Lung (tissue), 12 donors: Measurements from ENCODE around the gene NRAS. TPM values are rescaled to one million over a fixed set of nuclear protein-coding genes. Genes with fewer than 3 reads are reported as not detected.
"Not testable (repeated sequence)": the region's sequence is repeated elsewhere in the genome, so short reads cannot be mapped to it uniquely, and the experiment has no call there.

ENCODE experiments used
- ATAC-seq: fragments of 200-7000 bp; cut with Tn5 transposase; one replicate; pipeline ENCODE4 v1.9.1; 2020; ENCODE audit warnings: moderate number of reproducible peaks; ENCODE audit not compliant: insufficient read depth, low FRiP score
- DNase-seq, 3 donors: peaks; one replicate each; pipeline ENCODE4 v3.0.0-alpha.2; 2013 to 2017
- H3K27ac ChIP-seq, 2 donors: one replicate each; pipeline ENCODE4 v1.5.1; 2013; ENCODE audit warnings: mild to moderate bottlenecking in 2 of 2, moderate library complexity in 2 of 2, control low read depth in 1 of 2, inconsistent platforms in 1 of 2, low read depth in 1 of 2, low read length in 1 of 2
- H3K27me3 ChIP-seq, 3 donors: one replicate each; pipeline ENCODE4 v1.5.1; 2013; ENCODE audit warnings: low read length in 2 of 3; ENCODE audit not compliant: control insufficient read depth in 3 of 3, insufficient read depth in 3 of 3
- H3K36me3 ChIP-seq, 4 donors: one replicate each; pipeline ENCODE4 v1.5.1; 2013; ENCODE audit warnings: low read length in 4 of 4, mild to moderate bottlenecking in 1 of 4, moderate library complexity in 1 of 4; ENCODE audit not compliant: control insufficient read depth in 4 of 4, insufficient read depth in 4 of 4
- H3K4me1 ChIP-seq, 5 donors: one replicate each; pipeline ENCODE4 v1.5.1; 2013; ENCODE audit warnings: low read length in 5 of 5, mild to moderate bottlenecking in 2 of 5, moderate library complexity in 1 of 5; ENCODE audit not compliant: control insufficient read depth in 5 of 5, insufficient read depth in 5 of 5
- H3K4me3 ChIP-seq: one replicate; pipeline ENCODE4 v1.5.1; 2013; ENCODE audit warnings: mild to moderate bottlenecking, control low read depth, moderate library complexity
- H3K9ac ChIP-seq, 2 donors: one replicate each; pipeline ENCODE4 v1.5.1; 2013; ENCODE audit warnings: low read length in 2 of 2, control low read depth in 1 of 2; ENCODE audit not compliant: insufficient read depth in 1 of 2
- H3K9me3 ChIP-seq, 4 donors: one replicate each; pipeline ENCODE4 v1.5.1; 2013; ENCODE audit warnings: low read length in 3 of 4, mild to moderate bottlenecking in 1 of 4, moderate library complexity in 1 of 4; ENCODE audit not compliant: control insufficient read depth in 4 of 4, insufficient read depth in 3 of 4
- WGBS, 2 donors: extraction: QIAGEN DNeasy Blood & Tissue Kit; methylation state at CpG; one replicate each; pipeline ENCODE4 v1.1.7; 2013; 5-methylcytosine and 5-hydroxymethylcytosine counted together
- polyA plus RNA-seq, 2 donors: library from polyadenylated mRNA; stranded (reverse); fragments of 200-250 nt; gene quantifications; one replicate each; pipeline ENCODE4 v1.2.1, GENCODE V29; 2013
- total RNA-seq, 2 donors: library from RNA; depleted of rRNA in 1 of 2; stranded (reverse); fragments of >200 nt in 1 of 2; gene quantifications; one replicate each; pipeline ENCODE4 v1.2.1, GENCODE V29; 2014 to 2021
- TF ChIP-seq, protein P1 (sequence below): IDR thresholded peaks from 2 replicates; pipeline ENCODE4 v1.5.1; 2012; ENCODE audit warnings: mild to moderate bottlenecking; ENCODE audit errors: control extremely low read depth, extremely low read depth
- donor health status: control.
- donor health status: control.
- donor health status: Bipolar disorder and iron deficiency.
- donor health status: healthy.
- donor health status: DM: yes; HTN: yes; CAD: no.

NRAS gene
- total and polyA plus RNA-seq, 4 donors, result 14.6 to 43.3 (median 28.5) TPM

DNA sequence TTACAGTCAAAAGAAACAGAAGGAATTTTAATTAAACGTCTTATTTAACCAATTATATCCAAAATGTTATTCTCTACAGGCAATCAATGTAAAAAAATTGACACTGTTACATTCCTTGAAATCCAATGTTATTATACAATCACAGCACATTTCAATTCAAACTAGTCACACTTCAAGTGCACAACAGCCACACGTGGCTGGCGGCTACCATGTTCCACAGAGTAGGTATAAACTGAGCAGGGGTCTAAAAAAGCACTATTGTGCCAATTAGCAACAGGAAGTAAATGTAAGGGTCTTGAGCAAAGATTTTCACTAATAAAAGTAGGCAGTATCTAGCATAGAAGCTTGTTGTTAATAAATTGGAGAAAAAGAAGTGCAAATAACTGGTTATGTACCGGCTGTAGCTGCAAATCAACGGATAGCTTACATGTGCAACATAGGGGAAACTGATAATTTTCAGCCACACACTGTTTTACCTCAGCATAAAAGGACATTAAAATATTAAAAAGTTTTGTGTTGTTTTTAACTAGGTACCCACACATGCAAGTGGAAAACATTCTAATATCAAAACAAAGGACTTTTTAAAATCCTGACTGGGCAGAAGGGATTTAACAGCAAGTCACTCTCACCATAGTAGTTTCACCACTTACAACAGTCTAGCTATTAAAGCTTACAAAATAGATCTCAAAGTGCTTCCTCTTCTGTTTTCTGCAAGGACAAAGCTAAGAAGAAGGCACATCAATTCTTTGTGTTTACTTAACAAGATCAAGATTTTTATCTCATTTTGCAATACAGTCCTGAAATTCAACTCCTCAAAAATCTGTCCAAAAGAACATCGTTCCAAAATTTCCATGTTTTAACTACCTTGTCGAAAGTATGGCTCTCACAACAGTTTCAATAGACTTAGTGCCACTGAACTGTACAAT lies 38.7 kb upstream of the NRAS start:
- Histone ChIP-seq H3K4me3 (no peak overlapping the region), H3K9ac (peak overlapping the region in 1 of 2 donors; percentile 62), H3K36me3 (peaks cover 0 to 6% (median 1%) of the 10 kb centered on the region in 4 donors), H3K27me3 (no peaks in the 10 kb centered on the region), H3K4me1 (peaks cover 7 to 37% (median 18%) of the 10 kb centered on the region in 5 donors), H3K9me3 (no peaks in the 10 kb centered on the region), H3K27ac (no peak overlapping the region)
- DNase-seq (peak in 1 of 3 donors; percentile 3), ATAC-seq (no peak)
- 46 to 54% methylated on average over 7 of the region's 7 CpGs for WGBS, 2 donors
- TF ChIP-seq, protein P1, sequence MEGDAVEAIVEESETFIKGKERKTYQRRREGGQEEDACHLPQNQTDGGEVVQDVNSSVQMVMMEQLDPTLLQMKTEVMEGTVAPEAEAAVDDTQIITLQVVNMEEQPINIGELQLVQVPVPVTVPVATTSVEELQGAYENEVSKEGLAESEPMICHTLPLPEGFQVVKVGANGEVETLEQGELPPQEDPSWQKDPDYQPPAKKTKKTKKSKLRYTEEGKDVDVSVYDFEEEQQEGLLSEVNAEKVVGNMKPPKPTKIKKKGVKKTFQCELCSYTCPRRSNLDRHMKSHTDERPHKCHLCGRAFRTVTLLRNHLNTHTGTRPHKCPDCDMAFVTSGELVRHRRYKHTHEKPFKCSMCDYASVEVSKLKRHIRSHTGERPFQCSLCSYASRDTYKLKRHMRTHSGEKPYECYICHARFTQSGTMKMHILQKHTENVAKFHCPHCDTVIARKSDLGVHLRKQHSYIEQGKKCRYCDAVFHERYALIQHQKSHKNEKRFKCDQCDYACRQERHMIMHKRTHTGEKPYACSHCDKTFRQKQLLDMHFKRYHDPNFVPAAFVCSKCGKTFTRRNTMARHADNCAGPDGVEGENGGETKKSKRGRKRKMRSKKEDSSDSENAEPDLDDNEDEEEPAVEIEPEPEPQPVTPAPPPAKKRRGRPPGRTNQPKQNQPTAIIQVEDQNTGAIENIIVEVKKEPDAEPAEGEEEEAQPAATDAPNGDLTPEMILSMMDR, result no peak

- not testable (repeated sequence) for H3K4me3 ChIP-seq, ATAC-seq, H3K9me3 ChIP-seq, H3K27me3 ChIP-seq, H3K9ac ChIP-seq, H3K27ac ChIP-seq, DNase-seq
- Histone ChIP-seq H3K4me1 (peaks cover 7 to 47% (median 18%) of the 10 kb centered on the region in 5 donors), H3K36me3 (peaks cover 2 to 15% (median 9%) of the 10 kb centered on the region in 4 donors)
- 89 to 90% methylated on average over 6 of the region's 6 CpGs for WGBS, 2 donors
Observed at GRCh38 chr1:114753702-114754101, 37.1 kb upstream of the NRAS start.

GRCh38 chr1:114753143-114753542 lies 36.6 kb upstream of the NRAS start:
- Histone ChIP-seq H3K9ac (no peak overlapping the region), H3K4me3 (no peak overlapping the region), H3K27me3 (no peaks in the 10 kb centered on the region), H3K36me3 (peaks cover 2 to 21% (median 11%) of the 10 kb centered on the region in 4 donors), H3K27ac (no peak overlapping the region), H3K4me1 (peaks cover 7 to 47% (median 18%) of the 10 kb centered on the region in 5 donors), H3K9me3 (no peaks in the 10 kb centered on the region)
- DNase-seq (no peak), ATAC-seq (no peak)
- WGBS, 2 donors, result 71 to 78% methylated on average over 4 of the region's 4 CpGs
- TF ChIP-seq, protein P1, result no peak

GRCh38 chr1:114750780-114751179 lies 34.2 kb upstream of the NRAS start:
- peaks cover 5 to 54% (median 9%) of the 10 kb centered on the region in 5 donors for H3K4me1 ChIP-seq
- no peak overlapping the region for H3K4me3 ChIP-seq
- no peak for DNase-seq

More at GRCh38 chr1:114750780-114751179, 34.2 kb upstream of the NRAS start:
- no peak for ATAC-seq
- TF ChIP-seq, protein P1, result no peak
- Histone ChIP-seq H3K9ac (no peak overlapping the region), H3K36me3 (peaks cover 5 to 29% (median 12%) of the 10 kb centered on the region in 4 donors), H3K27me3 (no peaks in the 10 kb centered on the region), H3K27ac (no peak overlapping the region), H3K9me3 (no peaks in the 10 kb centered on the region)
- WGBS, 2 donors, result 52 to 65% methylated on average over 5 of the region's 5 CpGs
